Memory B cell (primary cell): ENCODE results near the gene DOCK1.

ENCODE experiments used
- ATAC-seq: fragments of 150-1000 bp; cut with Tn5 transposase; 2 replicates; pipeline ENCODE4 v1.10.0; 2021; ENCODE audit warnings: low read depth, mild to moderate bottlenecking, moderate library complexity
- DNase-seq, 2 donors: peaks; one replicate each; pipeline ENCODE4 v3.0.0; 2022; ENCODE audit warnings: low spot score in 2 of 2
- H3K27ac Mint-ChIP-seq: one replicate; pipeline ENCODE4 v1.8.0; 2022; ENCODE audit warnings: mild to moderate bottlenecking, moderate library complexity, mixed read lengths
- H3K27me3 Mint-ChIP-seq: one replicate; pipeline ENCODE4 v1.8.0; 2022; ENCODE audit warnings: mixed read lengths
- H3K36me3 Mint-ChIP-seq: one replicate; pipeline ENCODE4 v1.8.0; 2022; ENCODE audit warnings: mild to moderate bottlenecking, mixed read lengths
- H3K4me1 Mint-ChIP-seq: one replicate; pipeline ENCODE4 v1.8.0; 2022; ENCODE audit warnings: mixed read lengths
- H3K4me3 Mint-ChIP-seq: one replicate; pipeline ENCODE4 v1.8.0; 2022; ENCODE audit warnings: mild to moderate bottlenecking, moderate library complexity, mixed read lengths
- H3K9me3 Mint-ChIP-seq: one replicate; pipeline ENCODE4 v1.8.0; 2022; ENCODE audit warnings: mixed read lengths

The DOCK1 gene

GRCh38 chr10:127148066-127148932 is 243.1 kb downstream of the DOCK1 start:
- Mint-ChIP-seq H3K36me3 (no peaks in the 10 kb centered on the region), H3K4me1 (no peaks in the 10 kb centered on the region), H3K27me3 (no peaks in the 10 kb centered on the region), H3K9me3 (peaks cover 2% of the 10 kb centered on the region), H3K4me3 (no peak overlapping the region), H3K27ac (no peak overlapping the region)
- no peak for ATAC-seq
- DNase-seq = no peak

DNA sequence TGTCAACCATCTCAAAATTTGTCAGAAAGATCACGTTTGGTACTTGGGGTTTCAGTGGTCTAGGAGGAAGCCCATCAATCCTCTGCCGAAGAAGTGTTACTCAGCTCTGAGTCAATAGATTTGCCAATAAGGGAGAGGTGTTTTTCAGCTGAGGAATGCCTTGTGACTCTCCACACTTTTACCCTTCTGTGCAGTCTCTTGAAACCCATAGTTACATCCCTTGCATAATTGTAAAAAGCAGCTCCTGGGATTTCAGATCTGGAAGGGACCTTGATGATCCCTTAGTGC is 243.6 kb downstream of the DOCK1 start:
- H3K27ac Mint-ChIP-seq = no peak overlapping the region
- H3K4me3 Mint-ChIP-seq = no peak overlapping the region
- ATAC-seq = no peak
- DNase-seq = no peak
- no peaks in the 10 kb centered on the region for H3K36me3 Mint-ChIP-seq
- H3K9me3 Mint-ChIP-seq = peaks cover 2% of the 10 kb centered on the region
- no peaks in the 10 kb centered on the region for H3K27me3 Mint-ChIP-seq
- no peaks in the 10 kb centered on the region for H3K4me1 Mint-ChIP-seq

DNA sequence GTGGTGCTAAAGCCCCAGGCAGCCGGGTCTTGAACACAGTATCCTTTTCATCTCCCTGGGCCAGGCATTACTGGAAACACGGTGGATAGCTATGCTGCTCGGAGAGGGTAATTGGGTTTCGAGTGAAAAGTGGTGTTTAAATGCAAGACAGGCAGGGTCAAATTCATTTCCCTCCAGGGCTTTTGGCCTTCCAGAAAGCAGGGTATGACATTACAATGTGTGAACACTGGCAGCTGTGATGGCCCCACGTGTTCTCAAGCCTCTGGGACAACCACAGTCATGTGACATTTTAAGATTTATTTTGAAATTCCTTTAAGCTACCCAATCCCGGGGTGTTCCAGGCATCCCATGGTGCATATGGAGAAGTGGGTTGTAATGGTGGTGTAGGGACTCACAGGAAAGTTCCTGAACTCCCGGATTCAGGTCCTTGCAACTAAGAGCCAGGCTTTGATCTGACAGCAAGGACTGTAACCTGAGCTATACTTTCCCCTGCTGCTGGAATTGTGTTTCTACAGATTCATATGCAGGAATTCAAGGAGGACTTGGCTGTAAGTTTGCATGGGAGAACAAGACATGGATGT is 244.4 kb downstream of the DOCK1 start:
- H3K36me3 Mint-ChIP-seq = no peaks in the 10 kb centered on the region
- no peak for DNase-seq
- ATAC-seq = no peak
- H3K27me3 Mint-ChIP-seq = no peaks in the 10 kb centered on the region
- no peaks in the 10 kb centered on the region for H3K9me3 Mint-ChIP-seq
- H3K4me3 Mint-ChIP-seq = no peak overlapping the region
- no peaks in the 10 kb centered on the region for H3K4me1 Mint-ChIP-seq
- H3K27ac Mint-ChIP-seq = no peak overlapping the region

DNA sequence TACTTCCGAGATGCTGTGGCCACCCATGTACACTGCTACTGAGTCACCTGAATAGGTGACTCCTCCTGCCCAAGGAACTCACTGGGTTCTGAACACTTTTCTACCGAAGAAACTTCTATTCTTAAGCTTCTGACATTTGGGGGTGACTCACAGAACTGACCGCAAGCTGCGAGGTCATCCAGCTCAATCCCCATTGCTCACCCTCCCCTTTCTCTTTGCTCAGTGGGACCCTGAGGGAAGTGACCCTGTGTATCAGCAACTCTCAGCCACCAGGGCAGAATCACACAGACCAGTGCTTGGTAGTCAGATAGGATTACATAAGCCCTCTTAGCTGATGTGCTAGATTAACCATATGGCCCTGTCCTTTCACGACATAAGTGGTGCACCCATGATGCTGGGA is 244.9 kb downstream of the DOCK1 start:
- no peak overlapping the region for H3K4me3 Mint-ChIP-seq
- no peaks in the 10 kb centered on the region for H3K4me1 Mint-ChIP-seq
- no peak overlapping the region for H3K27ac Mint-ChIP-seq
- ATAC-seq = no peak
- no peaks in the 10 kb centered on the region for H3K36me3 Mint-ChIP-seq
- no peak for DNase-seq
- H3K9me3 Mint-ChIP-seq = no peaks in the 10 kb centered on the region
- H3K27me3 Mint-ChIP-seq = no peaks in the 10 kb centered on the region

DNA sequence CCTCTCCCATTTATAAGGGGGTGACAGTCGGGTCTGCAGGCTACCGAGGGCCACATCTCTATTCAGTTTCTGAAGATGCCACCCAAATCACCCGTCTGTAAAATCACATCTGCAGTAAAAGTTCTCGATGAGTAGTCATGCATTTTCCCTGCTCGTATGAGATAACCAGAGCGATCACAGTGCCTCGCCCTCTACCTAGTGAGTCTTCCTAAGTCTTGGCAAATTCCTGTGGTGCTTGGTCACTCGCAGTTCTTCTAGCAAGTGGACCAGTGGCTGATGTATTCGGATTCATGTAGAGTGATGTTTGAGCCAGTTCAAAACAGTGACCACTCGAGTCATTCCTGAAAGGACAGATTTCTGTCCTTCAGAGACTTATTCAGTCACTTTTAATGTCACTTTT is 246.3 kb downstream of the DOCK1 start:
- Mint-ChIP-seq H3K4me3 (no peak overlapping the region), H3K27me3 (no peaks in the 10 kb centered on the region), H3K27ac (no peak overlapping the region), H3K9me3 (no peaks in the 10 kb centered on the region), H3K36me3 (no peaks in the 10 kb centered on the region), H3K4me1 (no peaks in the 10 kb centered on the region)
- no peak for ATAC-seq
- no peak for DNase-seq

DNA sequence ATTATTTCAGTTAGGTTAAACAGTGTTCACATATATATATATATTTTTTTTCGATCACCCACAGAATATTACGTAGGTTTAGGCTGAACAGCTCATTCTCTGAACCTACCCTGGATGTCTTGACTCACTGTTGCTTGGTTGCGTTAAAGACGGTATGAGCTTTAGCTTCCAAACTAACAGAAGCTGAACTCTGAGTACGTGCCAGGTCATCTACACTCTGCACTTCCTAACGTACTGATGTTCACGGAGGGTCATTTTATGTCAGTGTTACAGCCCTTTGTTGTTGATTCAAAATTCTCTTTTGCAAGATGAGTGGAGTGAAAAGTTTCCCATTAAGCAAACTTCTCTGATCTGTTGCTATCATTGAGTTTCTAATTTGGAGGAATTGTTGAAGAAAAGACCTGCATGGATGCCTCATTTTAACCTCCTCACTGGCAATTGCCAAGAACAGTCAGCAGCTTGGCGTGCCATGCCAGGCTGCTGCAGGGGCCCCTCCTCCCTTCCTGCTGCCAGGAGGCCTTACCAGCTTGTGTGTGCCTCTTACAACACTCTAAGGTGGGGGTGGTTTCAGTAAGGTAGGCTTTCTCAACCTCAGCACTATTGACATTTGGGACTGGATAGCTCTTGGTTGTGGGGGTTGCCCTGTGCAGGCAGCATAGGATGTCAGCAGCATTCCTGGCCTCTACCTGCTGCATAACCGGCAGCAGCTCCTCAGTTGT is 246.9 kb downstream of the DOCK1 start:
- DNase-seq (no peak), ATAC-seq (no peak)
- no peak overlapping the region for H3K27ac Mint-ChIP-seq
- no peaks in the 10 kb centered on the region for H3K36me3 Mint-ChIP-seq
- H3K27me3 Mint-ChIP-seq = no peaks in the 10 kb centered on the region
- no peak overlapping the region for H3K4me3 Mint-ChIP-seq
- no peaks in the 10 kb centered on the region for H3K9me3 Mint-ChIP-seq
- no peaks in the 10 kb centered on the region for H3K4me1 Mint-ChIP-seq

DNA sequence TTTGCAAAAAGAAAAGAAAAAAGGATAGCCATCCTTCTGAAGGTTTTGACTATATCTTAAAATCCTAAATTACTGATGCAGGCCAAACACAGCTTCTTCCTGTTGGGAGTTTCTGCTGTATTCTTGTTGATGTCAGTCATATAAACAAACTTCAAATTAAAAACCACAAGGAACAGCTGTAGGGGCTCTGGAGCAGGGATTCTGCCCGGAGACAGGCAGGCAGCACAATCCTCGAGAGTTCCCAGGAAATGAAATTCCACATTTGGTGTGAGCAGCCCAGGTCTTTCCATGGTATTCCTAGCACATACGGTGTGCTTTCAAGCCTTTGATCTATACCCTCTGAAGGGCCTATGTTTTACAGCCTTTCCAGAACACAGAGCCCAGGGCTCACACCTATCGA is 248.0 kb downstream of the DOCK1 start:
- no peaks in the 10 kb centered on the region for H3K4me1 Mint-ChIP-seq
- H3K36me3 Mint-ChIP-seq = no peaks in the 10 kb centered on the region
- ATAC-seq = no peak
- DNase-seq = no peak
- no peaks in the 10 kb centered on the region for H3K9me3 Mint-ChIP-seq
- no peaks in the 10 kb centered on the region for H3K27me3 Mint-ChIP-seq
- H3K4me3 Mint-ChIP-seq = no peak overlapping the region
- no peak overlapping the region for H3K27ac Mint-ChIP-seq

DNA sequence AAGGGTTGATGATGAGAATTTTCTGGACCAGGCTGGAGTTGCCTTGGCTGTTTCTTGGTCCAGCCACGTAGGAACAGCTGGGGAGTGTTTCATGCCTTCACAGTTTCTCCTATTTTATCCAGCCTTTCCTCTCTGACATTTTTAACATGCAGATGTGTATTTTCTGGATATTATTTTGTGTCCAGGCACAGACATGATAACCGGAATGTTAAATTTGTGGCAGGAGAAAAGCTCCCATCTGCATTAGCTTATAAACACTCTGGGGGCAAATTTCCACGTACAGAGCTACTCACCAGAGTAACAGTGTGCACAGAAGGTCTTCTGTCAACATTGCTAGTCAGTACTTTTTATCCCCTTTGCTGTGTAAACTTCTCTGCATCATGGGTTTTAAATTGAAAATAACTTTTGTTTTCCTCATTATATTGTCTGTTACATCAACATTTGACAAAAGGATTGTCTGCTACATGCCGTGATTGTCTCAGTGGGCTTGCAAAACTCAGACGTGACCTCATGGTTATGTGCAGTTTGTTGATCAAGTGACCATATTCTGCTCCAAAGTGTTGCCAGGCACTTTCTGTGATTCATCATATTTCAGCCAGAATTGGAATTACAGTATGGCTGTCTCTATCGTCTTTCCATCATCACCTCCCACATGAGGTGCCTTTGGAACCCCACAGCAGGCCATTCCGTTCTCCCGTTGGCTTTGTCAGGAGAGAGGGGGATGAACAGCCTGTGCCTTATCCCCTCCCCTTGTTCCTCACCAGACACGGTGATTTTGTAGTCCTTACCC is 249.8 kb downstream of the DOCK1 start:
- no peaks in the 10 kb centered on the region for H3K36me3 Mint-ChIP-seq
- no peak for DNase-seq
- no peak for ATAC-seq
- no peaks in the 10 kb centered on the region for H3K4me1 Mint-ChIP-seq
- H3K27me3 Mint-ChIP-seq = no peaks in the 10 kb centered on the region
- H3K4me3 Mint-ChIP-seq = no peak overlapping the region
- H3K27ac Mint-ChIP-seq = no peak overlapping the region
- no peaks in the 10 kb centered on the region for H3K9me3 Mint-ChIP-seq

GRCh38 chr10:127157089-127157488 is 251.9 kb downstream of the DOCK1 start:
- Mint-ChIP-seq H3K9me3 (no peaks in the 10 kb centered on the region), H3K27ac (no peak overlapping the region), H3K4me3 (no peak overlapping the region), H3K4me1 (no peaks in the 10 kb centered on the region), H3K36me3 (no peaks in the 10 kb centered on the region), H3K27me3 (no peaks in the 10 kb centered on the region)
- DNase-seq (no peak), ATAC-seq (no peak)

- Mint-ChIP-seq H3K27me3 (no peaks in the 10 kb centered on the region), H3K4me3 (no peak overlapping the region), H3K36me3 (no peaks in the 10 kb centered on the region), H3K4me1 (no peaks in the 10 kb centered on the region), H3K9me3 (no peaks in the 10 kb centered on the region), H3K27ac (no peak overlapping the region)
- no peak for ATAC-seq
- DNase-seq = no peak
Observed at GRCh38 chr10:127157506-127158200, 252.4 kb downstream of the DOCK1 start.

GRCh38 chr10:127158662-127159061 is 253.4 kb downstream of the DOCK1 start:
- no peaks in the 10 kb centered on the region for H3K4me1 Mint-ChIP-seq
- no peak overlapping the region for H3K4me3 Mint-ChIP-seq
- H3K36me3 Mint-ChIP-seq = no peaks in the 10 kb centered on the region
- no peak overlapping the region for H3K27ac Mint-ChIP-seq
- no peaks in the 10 kb centered on the region for H3K27me3 Mint-ChIP-seq
- DNase-seq (no peak), ATAC-seq (no peak)
- no peaks in the 10 kb centered on the region for H3K9me3 Mint-ChIP-seq

GRCh38 chr10:127159648-127160245 is 254.5 kb downstream of the DOCK1 start:
- H3K4me3 Mint-ChIP-seq = no peak overlapping the region
- ATAC-seq = no peak
- no peak for DNase-seq
- H3K27ac Mint-ChIP-seq = no peak overlapping the region
- no peaks in the 10 kb centered on the region for H3K27me3 Mint-ChIP-seq
- H3K36me3 Mint-ChIP-seq = no peaks in the 10 kb centered on the region
- no peaks in the 10 kb centered on the region for H3K9me3 Mint-ChIP-seq
- H3K4me1 Mint-ChIP-seq = no peaks in the 10 kb centered on the region

DNA sequence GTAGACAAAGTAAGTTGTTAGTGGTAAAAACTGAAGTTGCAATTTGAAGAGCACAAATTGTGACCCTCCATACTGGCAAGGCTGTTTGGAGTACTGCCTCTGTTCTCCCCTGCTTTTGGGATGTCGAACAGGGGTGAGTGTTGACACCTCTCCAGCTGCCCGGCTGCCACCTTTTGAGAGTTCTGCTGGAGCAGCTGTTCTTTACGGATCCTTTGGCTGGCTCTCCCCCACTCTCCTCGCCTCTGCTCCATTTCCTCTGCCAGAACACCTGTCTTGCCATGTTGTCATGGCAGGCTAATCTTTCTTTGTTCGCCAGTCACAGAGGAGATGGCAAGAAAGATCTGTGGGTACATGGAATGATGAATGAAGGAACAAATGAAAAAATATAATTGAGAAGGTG is 256.3 kb downstream of the DOCK1 start:
- Mint-ChIP-seq H3K9me3 (no peaks in the 10 kb centered on the region), H3K4me1 (no peaks in the 10 kb centered on the region), H3K27ac (no peak overlapping the region), H3K4me3 (no peak overlapping the region), H3K27me3 (no peaks in the 10 kb centered on the region), H3K36me3 (no peaks in the 10 kb centered on the region)
- DNase-seq (no peak), ATAC-seq (no peak)
